Measurements from ENCODE around the gene RHOT2.
A peak's percentile ranks its signal among the peaks of the same experiment; 100 is the strongest.

Gene RHOT2

DNA sequence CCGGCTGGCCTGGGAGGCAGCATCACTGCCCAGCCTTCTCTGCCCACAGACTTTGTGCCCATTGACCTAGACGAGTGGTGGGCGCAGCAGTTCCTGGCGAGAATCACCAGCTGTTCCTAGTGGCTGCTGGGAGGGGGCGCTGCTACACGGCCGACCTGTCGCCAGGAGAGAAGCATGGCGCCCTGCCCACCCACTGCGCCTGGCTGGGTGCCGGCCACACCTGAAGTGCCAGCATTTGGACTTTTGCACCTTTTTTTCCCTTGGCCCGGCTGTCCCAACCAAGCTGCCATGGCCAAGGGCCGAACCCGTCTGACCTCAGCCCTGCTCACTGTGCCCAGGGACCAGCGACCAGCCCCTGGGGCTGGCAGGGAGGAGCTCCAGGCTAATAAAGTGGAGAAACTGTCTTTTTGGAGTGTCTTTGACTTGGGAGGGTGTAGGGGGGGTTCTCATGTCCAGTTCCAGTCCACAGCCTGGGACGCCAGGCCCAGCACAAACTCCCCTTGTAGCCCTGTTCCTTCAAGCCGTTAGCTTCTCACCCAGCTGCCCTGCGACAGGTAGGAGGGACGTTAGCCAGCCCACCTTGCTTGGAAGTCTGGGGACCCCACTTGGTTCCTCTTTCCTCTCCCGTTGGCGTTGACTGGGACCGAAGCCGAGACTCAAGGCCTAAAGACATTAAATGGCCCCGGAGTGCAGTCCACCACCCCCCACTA, 19.7 kb upstream of the RHOT2 start:
- DNase-seq = peak; percentile 43

DNA sequence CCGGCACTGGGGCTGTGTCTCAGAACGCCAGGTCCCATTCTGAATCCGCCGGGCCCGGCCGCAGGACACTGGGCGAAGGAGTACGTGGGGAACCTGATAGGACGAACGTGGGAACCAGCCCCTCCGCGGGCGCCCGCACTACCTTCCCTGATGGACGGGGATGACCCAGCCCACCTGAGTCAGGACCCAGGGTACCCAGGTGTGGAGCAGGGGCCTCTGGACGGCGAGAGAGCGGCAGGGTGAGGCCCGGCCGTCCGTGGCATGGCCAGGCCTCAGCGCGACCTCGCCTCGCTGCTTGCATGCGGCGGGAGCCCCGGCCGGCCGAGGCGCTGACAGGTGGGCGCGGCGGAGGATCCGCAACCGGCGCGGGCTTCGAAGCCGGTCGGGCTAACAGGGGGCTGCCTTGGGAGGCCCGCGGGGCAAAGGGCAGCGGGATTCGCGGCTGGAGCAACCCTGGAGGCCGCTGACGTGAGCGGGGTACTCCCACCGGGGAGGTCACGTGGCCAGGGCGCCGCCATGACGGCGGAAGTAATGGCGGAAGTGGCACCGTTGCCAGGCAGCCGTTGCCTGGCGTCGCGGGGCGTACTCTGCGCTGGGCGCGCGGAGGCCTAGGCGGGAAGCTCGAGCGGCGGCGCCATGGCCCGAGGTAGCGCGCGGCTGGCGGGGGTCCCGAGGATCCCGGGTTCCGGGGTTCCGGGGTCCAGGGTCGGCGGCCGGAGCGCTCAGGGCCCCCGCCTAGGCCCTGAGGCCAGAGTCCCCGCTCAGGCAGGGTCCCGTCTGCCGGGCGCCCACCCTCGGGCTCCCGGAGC, 18.9 kb upstream of the RHOT2 start, which contains the start of gene WDR90:
WDR90 (plus strand) TSS at position 585 of the 809 bp plus-strand sequence; CDS start at position 637, 52 bp downstream.
- peak; percentile 91 for DNase-seq

DNA sequence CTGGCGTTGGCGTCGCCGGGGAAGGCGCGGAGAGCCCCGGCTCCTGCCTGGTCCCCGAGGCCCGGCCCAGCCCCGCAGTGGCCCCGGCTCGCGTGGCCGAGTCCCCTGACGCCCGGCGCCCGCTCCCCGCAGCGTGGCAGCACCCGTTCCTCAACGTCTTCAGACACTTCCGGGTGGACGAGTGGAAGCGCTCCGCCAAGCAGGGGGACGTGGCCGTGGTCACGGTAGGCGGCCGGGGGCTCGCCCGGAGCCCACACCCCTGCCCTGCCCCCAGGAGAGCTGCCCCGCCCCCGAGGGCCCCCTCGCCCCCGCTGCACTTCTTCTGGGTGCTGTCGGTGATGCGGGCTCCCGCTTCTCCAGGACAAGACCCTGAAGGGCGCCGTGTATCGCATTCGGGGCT, 18.3 kb upstream of the RHOT2 start:
- no peak for DNase-seq

DNA sequence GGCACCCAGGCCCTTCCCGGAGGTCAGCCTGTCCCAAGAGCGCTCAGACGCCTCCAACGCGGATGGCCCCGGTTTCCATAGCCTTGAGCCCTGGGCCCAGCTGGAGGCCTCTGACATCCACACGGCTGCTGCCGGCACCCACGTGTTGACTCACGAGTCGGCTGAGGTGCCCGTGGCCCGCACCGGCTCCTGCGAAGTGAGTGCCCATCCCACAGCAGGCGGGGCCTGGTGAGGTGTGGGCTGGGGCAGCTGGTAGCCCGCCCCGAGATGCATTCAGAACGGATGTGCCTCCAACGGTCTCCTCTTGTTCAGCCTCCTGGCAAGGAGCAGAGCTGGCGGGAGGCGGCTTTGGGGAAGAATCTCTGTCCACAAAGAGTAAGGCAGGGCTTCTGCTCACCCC, 16.1 kb upstream of the RHOT2 start:
- no peak for DNase-seq

DNA sequence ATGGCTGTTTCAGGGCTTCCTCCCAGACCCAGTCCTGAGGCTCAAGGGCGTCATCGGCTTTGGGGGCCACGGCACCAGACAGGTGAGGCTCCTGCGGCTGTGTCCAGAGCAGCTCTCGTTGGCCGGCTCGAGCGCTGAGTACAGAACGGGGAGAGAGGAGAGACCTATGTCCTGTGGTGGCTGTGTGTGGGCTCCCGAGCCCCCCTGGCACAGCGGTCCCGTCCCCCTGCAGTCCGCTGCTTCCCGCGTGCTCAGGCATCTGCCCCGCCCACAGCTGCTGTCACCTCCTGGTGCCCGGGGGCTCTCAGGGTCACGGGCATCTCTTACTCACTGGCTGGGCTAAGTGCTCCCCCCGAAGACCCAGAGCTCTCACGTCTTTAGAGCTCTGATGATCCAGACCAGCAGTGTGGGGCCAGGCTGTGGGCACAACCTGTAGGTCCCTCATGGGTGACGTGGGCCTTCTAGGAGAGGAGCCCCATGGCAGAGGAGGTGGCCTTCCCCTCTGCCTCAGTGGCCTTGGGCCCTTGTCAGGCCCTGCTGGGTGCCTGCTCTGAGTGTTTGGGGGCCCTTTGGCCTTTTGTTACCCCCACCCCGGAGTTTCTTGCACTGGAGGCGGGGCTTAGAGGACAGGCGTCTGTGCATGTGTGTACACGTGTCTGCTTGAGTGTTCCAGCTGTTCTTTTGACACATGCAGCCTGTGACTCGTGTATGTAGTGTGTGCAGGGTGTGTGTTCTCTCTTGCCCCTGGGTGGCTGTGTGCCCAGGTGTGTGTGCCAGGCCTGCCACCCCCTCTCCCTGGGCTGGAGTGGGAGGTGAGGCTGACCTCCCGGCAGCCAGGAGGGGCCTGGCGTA, 15.3 kb upstream of the RHOT2 start:
- no peak for DNase-seq

DNA sequence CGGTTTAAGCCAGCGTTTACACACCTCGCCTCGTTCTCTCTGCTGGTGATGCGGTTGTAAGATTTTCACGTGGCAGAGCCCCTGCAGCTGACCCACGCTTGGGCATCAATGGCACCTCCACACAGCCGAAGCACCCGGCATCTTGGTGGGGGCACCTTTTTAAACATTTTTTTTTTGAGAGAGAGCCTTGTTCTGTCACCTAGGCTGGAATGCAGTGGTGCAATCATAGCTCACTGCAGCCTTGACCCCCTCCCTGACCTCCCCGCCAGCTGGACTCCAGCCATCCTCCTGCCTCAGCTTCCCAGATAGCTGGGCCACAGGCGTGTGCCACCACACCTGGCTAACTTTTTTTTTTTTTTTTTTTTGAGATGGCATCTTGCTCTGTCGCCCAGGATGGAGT, 13.9 kb upstream of the RHOT2 start:
- DNase-seq = no peak

DNA sequence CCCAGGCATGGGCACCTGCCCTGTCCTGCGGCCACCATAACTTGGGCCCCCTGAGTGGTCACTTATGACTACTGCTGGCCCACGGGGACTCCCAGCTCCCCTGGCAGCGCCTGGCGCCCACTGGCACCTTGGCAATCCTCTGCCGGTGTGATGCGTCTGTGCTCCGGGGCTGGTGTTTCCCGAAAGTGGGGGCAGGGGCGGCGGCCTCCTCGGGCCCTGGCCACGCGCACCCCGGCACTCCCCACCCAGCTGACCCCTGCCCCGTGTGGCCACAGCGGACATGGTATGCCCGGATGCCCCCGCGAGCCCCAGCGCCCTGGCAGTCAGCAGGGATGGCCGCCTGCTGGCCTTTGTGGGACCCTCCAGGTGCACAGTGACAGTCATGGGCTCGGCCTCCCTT, 10.4 kb upstream of the RHOT2 start:
- DNase-seq = no peak

DNA sequence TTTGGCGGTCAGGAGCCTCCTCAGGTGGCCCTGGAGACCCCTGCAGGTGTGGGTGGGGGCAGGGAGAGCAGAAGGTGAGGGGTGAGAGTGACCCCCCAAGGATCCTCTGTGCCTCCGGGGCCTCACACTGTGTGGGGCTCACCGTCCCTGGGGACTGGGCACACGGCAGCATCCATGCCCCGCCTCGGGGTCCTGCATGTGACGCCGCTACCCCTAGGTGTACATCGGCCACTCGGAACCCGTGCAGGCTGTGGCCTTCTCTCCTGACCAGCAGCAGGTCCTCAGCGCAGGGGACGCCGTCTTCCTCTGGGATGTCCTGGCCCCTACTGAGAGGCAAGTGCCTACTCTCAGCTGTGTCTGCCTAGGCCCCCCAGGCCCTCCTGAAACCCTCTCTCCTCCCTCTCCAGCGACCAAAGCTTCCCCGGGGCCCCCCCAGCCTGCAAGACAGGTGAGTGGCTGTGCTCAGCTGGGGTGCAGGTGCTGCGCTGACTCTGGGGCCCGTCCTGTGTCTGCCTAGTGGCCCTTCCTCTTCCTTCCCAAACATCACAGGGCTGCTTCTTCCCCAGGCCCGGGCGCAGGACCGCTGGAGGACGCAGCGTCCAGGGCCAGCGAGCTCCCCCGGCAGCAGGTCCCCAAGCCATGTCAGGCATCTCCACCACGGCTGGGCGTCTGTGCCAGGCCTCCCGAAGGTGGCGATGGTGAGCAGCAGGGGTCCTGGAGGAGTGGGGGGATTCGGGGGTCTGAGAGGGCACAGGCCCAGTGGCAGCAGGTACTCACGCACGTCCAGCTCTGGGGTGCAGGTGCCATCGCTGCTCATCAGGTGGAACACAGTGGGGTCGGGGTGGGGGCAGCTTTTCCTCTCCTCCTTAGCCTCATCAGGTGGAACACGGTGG, 9.0 kb upstream of the RHOT2 start:
- no peak for DNase-seq

DNA sequence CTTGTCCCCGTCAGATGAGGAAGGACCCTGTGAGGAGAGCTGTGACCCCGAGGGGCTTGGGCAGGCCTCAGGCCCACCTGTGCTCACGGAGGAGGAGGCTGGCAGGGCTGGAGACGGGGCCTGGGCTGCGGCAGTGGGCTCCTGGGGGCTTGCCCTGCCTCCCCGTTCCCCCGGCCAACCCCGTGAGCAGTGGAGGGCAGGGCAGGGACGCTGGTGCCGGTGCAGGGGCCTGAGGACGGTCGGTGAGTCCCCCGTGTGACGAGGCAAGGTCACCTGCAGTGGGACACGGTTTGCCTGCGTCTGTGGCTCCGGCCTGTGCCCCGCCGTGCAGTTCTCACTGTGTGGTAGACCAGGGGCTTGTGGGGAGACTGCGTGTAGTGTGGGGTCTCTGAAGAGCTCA, 8.3 kb upstream of the RHOT2 start:
- DNase-seq = no peak

DNA sequence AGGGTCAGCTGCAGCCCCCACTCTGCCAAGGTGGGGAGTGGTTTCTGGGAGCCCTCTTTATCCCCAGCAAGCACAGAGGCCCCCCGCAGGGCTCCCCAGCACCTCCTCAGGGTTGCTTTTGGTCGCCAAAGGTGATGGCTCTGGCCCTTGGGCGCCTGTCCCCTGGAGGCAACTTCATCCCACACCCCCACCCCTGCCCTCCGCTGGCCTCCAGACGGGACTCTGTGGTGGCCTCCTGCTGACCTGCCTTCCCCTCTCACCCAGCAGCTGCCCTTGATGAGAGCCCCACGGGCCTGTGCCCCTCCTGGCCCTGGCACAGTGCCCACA, 7.8 kb upstream of the RHOT2 start:
- DNase-seq = no peak

DNA sequence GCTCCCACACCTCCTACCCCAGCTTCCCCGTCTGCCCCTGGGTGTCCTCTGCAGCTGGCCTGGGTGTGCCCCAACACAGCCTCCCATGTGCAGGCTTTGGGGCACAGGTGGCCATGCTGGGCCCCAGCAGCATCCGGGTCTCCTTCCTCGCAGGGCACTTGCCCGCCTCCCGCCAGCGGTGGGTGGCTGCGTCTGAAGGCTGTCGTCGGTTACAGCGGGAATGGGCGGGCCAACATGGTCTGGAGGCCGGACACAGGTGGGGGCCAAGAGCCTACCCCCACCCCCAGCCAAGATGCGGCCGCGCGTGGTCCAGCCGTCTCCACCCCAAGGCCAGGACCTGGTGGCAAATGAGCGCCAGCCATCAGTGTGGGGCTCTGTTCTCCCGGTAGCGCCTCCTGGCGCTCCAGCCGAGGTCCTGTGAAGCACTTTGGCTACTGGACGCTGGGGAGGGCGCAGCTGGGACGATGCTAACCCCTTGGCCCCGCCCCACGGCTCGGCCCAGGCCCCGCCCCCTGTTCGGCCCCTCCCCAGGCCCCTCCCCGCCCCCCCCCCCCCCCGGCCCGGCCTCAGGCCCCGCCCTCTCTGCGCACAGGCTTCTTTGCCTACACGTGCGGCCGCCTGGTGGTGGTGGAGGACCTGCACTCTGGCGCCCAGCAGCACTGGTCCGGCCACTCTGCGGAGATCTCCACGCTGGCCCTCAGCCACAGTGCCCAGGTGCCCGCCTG, 7.3 kb upstream of the RHOT2 start:
- peak; percentile 69 for DNase-seq

DNA sequence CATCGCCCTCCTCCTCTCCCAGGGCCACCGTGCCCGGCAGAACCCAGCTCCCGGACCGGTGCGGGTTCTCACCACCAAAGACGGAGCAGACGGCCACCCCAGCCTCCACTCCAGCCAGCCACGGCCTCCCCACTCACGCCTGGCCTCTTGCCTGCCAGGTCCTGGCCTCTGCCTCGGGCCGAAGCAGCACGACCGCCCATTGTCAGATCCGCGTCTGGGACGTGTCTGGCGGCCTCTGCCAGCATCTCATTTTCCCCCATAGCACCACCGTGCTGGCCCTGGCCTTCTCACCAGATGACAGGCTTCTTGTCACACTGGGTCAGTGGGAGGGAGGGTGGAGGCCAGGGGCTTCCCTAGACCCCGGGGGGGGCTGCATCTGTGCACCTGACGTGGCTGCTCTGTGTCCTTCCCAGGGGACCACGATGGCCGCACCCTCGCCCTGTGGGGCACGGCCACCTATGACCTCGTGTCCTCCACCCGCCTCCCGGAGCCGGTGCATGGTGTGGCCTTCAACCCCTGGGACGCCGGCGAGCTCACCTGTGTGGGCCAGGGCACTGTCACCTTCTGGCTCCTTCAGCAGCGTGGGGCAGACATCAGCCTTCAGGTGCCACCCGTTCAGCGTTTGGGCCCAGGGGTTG, 6.6 kb upstream of the RHOT2 start:
- DNase-seq = no peak

DNA sequence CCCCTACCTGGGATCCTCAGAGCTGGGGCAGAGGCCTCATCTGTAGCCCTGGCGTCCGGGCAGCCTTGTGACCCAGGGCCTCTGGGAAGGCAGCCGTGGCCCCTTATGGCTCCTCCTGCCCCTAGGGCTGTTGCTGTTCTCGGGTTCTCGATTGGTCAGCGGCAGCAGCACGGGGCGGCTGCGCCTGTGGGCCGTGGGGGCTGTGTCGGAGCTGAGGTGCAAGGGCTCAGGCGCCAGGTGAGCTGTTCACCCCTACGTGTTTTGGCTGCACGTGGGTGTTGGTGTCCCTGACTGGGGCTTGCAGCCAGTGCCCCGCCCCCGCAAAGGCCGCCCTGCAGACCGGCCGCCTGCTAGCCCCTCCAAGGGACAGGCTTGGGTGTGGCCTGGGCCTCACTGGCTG, 5.8 kb upstream of the RHOT2 start:
- DNase-seq = no peak

DNA sequence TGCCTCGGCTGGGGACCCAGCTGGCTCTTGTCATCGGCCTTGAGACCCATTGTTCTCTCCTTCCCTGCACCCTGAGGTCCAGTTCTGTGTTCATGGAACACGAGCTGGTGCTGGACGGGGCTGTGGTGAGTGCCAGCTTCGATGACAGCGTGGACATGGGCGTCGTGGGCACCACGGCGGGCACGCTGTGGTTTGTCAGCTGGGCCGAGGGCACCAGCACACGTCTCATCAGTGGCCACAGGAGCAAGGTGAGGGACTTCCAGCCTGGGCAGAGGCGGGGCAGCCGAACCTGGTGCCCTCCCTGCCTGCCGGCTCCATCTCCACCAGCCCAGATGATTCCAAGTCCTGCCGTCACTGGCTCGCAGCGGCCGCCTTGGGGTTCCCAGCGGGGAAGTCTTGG, 5.3 kb upstream of the RHOT2 start:
- DNase-seq = no peak

DNA sequence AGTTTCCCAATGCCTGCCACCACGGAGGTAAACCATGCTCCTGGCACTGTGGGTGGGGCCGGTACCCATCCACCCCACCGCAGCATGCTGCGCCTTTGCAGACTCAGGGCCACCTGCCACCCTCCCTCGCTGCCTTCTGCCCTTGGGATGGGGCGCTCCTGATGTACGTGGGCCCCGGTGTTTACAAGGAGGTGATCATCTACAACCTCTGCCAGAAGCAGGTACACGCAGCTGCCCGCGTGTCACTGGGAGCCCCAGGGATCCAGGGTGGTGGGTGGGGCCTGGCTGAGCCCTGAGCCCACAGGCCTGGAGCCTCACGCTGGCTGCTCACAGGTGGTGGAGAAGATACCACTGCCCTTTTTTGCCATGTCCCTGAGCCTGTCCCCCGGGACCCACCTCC, 1.4 kb upstream of the RHOT2 start:
- no peak for DNase-seq

DNA sequence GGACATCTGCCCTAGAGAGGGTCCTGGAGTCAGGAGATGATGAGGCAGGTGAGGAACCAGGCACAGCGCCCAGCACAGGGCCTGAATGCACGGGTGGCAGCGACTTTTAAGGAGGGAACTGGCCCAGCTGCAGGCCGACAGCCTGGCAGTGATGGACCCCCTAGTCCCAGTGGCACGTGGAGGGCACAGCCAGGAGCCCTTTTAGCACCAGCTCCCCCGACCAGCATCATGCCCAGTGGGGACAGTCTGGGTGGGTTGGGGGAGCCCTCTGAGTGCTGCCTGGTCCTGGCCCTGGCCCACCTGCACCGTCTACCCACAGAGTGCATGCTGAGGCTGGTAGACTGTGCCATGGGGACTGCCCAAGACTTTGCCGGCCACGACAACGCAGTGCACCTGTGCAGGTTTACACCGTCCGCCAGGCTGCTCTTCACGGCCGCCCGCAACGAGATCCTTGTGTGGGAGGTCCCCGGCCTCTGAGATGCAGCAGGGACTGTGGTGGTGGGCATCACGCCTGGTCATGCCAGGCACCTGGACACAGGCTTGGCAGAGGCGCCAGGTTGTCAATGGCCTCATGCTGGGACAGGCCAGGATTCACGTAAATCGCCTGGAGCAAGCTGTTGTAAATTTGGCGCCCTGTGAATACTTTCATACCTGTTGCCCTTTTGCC, 686 bp upstream of the RHOT2 start:
- DNase-seq = no peak

DNA sequence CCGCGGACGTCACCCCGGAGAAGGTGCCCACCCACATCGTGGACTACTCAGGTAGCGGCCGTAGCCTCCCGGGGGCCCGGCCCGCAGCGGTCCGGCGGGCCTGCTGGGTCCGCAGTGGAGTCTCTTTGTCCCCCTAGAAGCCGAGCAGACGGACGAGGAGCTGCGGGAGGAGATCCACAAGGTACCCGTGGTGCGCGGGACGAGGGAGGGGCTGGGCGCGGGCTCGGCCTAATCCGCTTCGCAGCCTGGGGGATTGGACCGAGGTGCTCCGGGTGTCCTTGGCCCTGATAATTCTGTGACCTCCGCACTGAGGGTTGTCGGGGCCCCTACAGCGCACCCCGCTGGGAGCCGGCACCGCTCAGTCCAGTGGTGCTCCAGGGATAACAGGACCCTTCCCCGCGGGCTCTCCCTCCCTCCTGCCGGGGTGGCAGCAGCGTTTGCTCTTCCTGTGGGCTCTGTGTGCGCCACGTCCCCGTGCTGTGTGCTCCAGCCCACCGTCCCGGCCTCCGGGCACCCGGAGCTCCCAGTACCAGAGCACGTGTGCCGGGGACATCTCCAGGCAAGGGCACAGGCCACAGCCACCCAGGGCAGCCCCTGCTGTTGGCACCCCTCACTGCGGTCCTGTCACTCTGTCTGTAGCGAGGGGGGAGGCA, 713 bp downstream of the RHOT2 start:
- no peak for DNase-seq

DNA sequence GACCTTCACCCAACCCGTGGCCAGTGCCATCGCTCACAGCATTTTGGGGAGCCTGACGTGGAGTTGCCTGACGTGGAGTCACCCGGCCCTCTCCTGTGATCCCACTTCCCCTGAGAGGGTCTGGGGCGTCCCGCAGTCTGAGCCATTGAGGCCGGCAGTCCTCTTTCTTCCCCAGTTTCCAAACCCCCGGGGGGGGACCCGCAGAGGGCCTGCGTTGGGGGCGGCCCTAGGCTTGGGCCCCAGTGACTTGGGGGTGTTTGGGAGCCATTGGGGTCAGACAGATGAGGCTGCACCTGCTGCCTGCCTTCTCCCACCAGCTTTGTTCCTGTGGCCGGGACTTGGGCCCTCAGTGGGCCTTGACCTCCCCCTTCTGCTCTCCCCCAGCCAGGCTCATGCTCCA, 1.7 kb downstream of the RHOT2 start:
- no peak for DNase-seq

DNA sequence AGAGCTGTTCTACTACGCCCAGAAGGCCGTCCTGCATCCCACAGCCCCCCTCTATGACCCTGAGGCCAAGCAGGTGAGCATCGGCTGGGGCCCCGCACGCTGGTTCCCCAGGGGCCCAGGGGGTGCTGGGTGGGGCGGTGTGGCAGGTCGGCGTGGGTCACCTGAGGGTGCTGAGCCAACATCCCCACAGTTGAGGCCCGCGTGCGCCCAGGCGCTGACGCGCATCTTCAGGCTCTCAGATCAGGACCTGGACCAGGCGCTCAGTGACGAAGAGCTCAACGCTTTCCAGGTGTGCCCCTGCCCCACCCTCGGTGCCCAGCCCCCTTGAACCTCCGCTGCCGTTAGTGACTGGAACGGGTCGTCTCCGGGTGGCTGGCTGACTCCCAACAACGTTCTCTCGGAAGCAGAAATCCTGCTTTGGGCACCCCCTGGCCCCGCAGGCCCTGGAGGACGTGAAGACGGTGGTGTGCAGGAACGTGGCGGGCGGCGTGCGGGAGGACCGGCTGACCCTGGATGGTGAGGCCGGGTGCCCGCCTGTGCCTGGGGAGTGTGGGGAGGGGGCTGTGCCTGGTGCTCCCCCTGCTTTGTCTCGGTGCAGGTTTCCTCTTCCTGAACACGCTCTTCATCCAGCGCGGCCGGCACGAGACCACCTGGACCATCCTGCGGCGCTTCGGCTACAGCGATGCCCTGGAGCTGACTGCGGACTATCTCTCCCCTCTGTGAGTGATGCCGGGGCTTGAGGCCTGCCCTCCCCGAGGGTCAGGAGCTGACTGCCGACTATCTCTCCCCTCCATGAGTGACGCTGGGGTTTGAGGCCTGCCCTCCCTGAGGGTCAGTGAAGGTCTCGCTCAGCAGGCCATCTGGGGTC, 2.8 kb downstream of the RHOT2 start:
- DNase-seq = no peak

Measured in CD4-positive, alpha-beta T cell treated with Interleukin-17A for 1 hour (primary cell).